ENCODE measurements around the gene ARHGAP26.
"Not testable (repeated sequence)": the region's sequence is repeated elsewhere in the genome, so short reads cannot be mapped to it uniquely, and the experiment has no call there.

The ARHGAP26 gene

DNA sequence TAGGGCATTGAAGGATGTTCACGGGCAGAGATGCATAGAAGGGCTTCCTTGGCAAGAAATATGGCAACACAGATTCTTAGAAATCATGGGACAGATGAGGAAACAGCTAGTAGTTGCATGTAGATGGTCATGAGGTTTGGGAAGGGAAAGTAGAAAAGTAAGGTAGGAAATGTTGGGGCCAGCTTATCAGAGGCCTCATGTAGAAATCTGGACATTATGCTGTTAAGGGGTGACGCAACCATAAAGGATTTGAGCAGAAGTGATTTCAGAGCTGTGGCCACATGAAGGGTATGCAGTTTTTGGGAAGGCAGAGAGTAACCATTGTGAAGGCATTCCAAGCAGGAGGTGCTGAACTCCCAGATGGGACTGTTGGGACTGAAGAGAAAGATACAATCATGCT lies 224.0 kb downstream of the ARHGAP26 start:
- no peaks in the 10 kb centered on the region for H4K20me1 ChIP-seq (ENCODE audit: insufficient read depth)
- TF ChIP-seq, protein P1, sequence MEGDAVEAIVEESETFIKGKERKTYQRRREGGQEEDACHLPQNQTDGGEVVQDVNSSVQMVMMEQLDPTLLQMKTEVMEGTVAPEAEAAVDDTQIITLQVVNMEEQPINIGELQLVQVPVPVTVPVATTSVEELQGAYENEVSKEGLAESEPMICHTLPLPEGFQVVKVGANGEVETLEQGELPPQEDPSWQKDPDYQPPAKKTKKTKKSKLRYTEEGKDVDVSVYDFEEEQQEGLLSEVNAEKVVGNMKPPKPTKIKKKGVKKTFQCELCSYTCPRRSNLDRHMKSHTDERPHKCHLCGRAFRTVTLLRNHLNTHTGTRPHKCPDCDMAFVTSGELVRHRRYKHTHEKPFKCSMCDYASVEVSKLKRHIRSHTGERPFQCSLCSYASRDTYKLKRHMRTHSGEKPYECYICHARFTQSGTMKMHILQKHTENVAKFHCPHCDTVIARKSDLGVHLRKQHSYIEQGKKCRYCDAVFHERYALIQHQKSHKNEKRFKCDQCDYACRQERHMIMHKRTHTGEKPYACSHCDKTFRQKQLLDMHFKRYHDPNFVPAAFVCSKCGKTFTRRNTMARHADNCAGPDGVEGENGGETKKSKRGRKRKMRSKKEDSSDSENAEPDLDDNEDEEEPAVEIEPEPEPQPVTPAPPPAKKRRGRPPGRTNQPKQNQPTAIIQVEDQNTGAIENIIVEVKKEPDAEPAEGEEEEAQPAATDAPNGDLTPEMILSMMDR (conservative IDR thresholded peaks at IDR 0.05; ENCODE audit: low read depth, low read length) = no peak
- H3K4me1 ChIP-seq (ENCODE audit: low read depth, poor library complexity, severe bottlenecking) = no peaks in the 10 kb centered on the region

DNA sequence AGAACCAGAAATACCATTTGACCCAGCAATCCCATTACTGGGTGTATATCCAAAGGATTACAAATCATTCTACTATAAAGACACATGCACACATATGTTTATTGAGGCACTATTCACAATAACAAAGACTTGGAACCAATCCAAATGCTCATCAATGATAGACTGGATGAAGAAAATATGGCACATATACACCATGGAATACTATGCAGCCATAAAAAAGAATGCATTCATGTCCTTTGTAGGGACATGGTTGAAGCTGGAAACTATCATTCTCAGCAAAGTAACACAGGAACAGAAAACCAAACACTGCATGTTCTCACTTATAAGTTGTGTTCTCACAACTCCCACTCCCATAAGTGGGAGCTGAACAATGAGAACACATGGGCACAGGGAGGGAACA lies 225.4 kb downstream of the ARHGAP26 start:
- not testable (repeated sequence) for H2AFZ ChIP-seq (ENCODE audit: low read depth); H3K27ac ChIP-seq; H3K36me3 ChIP-seq (ENCODE audit: insufficient read depth); H3K4me2 ChIP-seq; H4K20me1 ChIP-seq (ENCODE audit: insufficient read depth); H3K4me3 ChIP-seq (IDR thresholded peaks at IDR 0.05; ENCODE audit: insufficient read depth, low read depth, low read length); H3K9ac ChIP-seq; H3K27me3 ChIP-seq (ENCODE audit: insufficient read depth, low read depth); H3K4me1 ChIP-seq (ENCODE audit: low read depth, poor library complexity, severe bottlenecking); H3K79me2 ChIP-seq (ENCODE audit: insufficient read depth, low read depth)

More for the DNA sequence above, 224.0 kb downstream of the ARHGAP26 start:
- H3K9ac ChIP-seq = no peak overlapping the region
- no peak overlapping the region for H2AFZ ChIP-seq (ENCODE audit: low read depth)
- no peak overlapping the region for H3K4me2 ChIP-seq
- H3K4me3 ChIP-seq (IDR thresholded peaks at IDR 0.05; ENCODE audit: insufficient read depth, low read depth, low read length) = no peak overlapping the region
- H3K36me3 ChIP-seq (ENCODE audit: insufficient read depth) = no peaks in the 10 kb centered on the region
- no peaks in the 10 kb centered on the region for H3K27me3 ChIP-seq (ENCODE audit: insufficient read depth, low read depth)
- H3K27ac ChIP-seq = no peak overlapping the region
- H3K79me2 ChIP-seq (ENCODE audit: insufficient read depth, low read depth) = no peaks in the 10 kb centered on the region

DNA sequence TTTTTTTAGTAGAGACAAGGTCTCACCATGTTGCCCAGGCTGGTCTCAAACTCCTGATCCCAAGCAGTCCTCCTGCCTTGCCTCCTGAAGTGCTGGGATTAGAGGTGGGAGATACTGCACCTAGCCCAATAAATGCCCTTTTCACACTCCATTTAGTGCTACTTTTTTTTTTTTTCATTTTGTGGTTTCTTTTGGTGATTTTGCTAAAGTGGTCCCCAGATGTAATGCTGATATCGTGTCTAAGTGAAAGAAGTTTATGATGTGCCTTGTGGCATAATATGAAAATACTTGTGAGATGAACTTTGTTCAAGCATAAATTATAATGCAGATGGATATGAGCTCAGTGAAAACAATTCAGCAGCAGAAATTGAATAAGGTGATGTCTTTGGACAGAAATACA lies 227.4 kb downstream of the ARHGAP26 start:
- no peaks in the 10 kb centered on the region for H3K79me2 ChIP-seq (ENCODE audit: insufficient read depth, low read depth)
- no peaks in the 10 kb centered on the region for H4K20me1 ChIP-seq (ENCODE audit: insufficient read depth)
- TF ChIP-seq, protein P1 (conservative IDR thresholded peaks at IDR 0.05; ENCODE audit: low read depth, low read length) = no peak
- peaks cover 9% of the 10 kb centered on the region for H3K4me1 ChIP-seq (ENCODE audit: low read depth, poor library complexity, severe bottlenecking)
- no peak overlapping the region for H3K27ac ChIP-seq
- no peaks in the 10 kb centered on the region for H3K36me3 ChIP-seq (ENCODE audit: insufficient read depth)
- H3K4me3 ChIP-seq (IDR thresholded peaks at IDR 0.05; ENCODE audit: insufficient read depth, low read depth, low read length) = no peak overlapping the region
- no peak overlapping the region for H3K9ac ChIP-seq
- no peak overlapping the region for H3K4me2 ChIP-seq
- H3K27me3 ChIP-seq (ENCODE audit: insufficient read depth, low read depth) = no peaks in the 10 kb centered on the region
- H2AFZ ChIP-seq (ENCODE audit: low read depth) = no peak overlapping the region

DNA sequence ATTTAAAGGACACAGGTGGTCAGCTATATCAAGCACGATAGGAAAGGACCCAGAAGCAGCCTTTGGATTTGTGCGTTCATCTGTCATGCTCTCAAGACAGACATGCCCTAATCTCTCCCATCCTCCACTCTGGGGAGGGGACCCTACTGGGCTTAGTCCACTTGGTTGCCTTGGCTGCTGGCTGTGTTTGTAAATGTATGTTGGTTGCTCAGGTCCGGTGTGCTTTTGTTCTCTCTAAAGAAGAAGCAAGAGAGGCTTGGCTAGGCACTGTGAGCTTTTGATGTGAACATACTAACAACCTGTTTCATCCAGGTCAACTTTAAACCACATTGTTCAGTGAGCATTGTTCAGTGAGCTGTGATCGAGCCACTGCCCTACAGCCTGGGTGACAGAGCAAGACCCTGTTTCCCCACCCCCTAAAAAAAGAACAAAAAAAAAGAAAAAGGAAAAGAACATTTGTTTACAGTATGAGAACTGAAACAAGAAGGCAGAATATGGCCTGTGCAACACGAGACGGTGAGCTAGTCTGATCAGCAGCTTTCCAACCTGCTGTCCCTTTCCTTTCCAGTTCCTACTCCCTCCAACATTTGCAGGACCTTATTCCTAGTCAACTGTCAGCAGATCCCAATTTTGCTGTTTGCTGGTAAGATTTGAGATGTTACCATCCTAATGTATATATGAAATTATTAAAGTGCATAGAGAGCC lies 228.3 kb downstream of the ARHGAP26 start:
- Histone ChIP-seq H3K79me2 (ENCODE audit: insufficient read depth, low read depth) (no peaks in the 10 kb centered on the region), H3K36me3 (ENCODE audit: insufficient read depth) (no peaks in the 10 kb centered on the region), H3K4me1 (ENCODE audit: low read depth, poor library complexity, severe bottlenecking) (peaks cover 18% of the 10 kb centered on the region), H3K9ac (no peak overlapping the region), H3K4me2 (no peak overlapping the region), H4K20me1 (ENCODE audit: insufficient read depth) (no peaks in the 10 kb centered on the region), H2AFZ (ENCODE audit: low read depth) (no peak overlapping the region), H3K4me3 (IDR thresholded peaks at IDR 0.05; ENCODE audit: insufficient read depth, low read depth, low read length) (no peak overlapping the region), H3K27ac (no peak overlapping the region), H3K27me3 (ENCODE audit: insufficient read depth, low read depth) (no peaks in the 10 kb centered on the region)
- TF ChIP-seq, protein P1 (conservative IDR thresholded peaks at IDR 0.05; ENCODE audit: low read depth, low read length) = no peak

DNA sequence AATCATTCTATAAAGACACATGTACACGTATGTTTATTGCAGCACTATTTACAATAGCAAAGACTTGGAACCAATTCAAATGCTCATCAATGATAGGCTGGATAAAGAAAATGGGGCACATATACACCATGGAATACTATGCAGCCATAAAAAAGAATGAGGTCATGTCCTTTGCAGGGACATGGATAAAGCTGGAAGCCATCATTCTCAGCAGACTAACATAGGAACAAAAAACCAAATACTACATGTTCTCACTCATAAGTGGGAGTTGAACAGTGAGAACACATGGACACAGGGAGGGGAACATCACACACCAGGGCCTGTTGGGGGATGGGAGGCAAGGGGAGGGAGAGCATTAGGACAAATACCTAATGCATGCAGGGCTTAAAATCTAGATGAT lies 230.4 kb downstream of the ARHGAP26 start:
- not testable (repeated sequence) for H3K27ac ChIP-seq; H3K4me3 ChIP-seq (IDR thresholded peaks at IDR 0.05; ENCODE audit: insufficient read depth, low read depth, low read length)

More for the DNA sequence above, 230.4 kb downstream of the ARHGAP26 start:
- H3K4me2 ChIP-seq; H3K27me3 ChIP-seq (ENCODE audit: insufficient read depth, low read depth); H3K79me2 ChIP-seq (ENCODE audit: insufficient read depth, low read depth); H4K20me1 ChIP-seq (ENCODE audit: insufficient read depth); H2AFZ ChIP-seq (ENCODE audit: low read depth); H3K36me3 ChIP-seq (ENCODE audit: insufficient read depth); H3K9ac ChIP-seq: not testable (repeated sequence)
- H3K4me1 ChIP-seq (ENCODE audit: low read depth, poor library complexity, severe bottlenecking) = peaks cover 37% of the 10 kb centered on the region
